HG03432 (cell line): Measurements from ENCODE around the gene DOCK2.

ENCODE experiments used
- ATAC-seq: cut with Tn5 transposase; IDR thresholded peaks from one replicate; pipeline ENCODE4 v1.9.1; 2021; ENCODE audit warnings: mild to moderate bottlenecking, moderate library complexity; ENCODE audit not compliant: unreplicated experiment

Gene DOCK2

GRCh38 chr5:169970911-169971765, 334.1 kb downstream of the DOCK2 start:
- ATAC-seq = no peak

- ATAC-seq = no peak
Measured at GRCh38 chr5:169971780-169972179, 334.7 kb downstream of the DOCK2 start.

GRCh38 chr5:169973056-169973455, 336.0 kb downstream of the DOCK2 start:
- no peak for ATAC-seq

GRCh38 chr5:169974121-169974770, 337.2 kb downstream of the DOCK2 start:
- ATAC-seq = no peak

GRCh38 chr5:169978714-169979113, 341.6 kb downstream of the DOCK2 start:
- ATAC-seq = no peak

- no peak for ATAC-seq
Measured at GRCh38 chr5:169979871-169980270, 342.8 kb downstream of the DOCK2 start.

GRCh38 chr5:169980418-169981053, 343.5 kb downstream of the DOCK2 start, which contains the start of gene INSYN2B:
INSYN2B (minus strand) TSS chr5:169980495; CDS start chr5:169883898, 96,597 bp downstream.
- peak; percentile 75 for ATAC-seq

- ATAC-seq = no peak
Measured at GRCh38 chr5:169988206-169988605, 351.1 kb downstream of the DOCK2 start.

- no peak for ATAC-seq
Measured at GRCh38 chr5:169988947-169989346, 351.9 kb downstream of the DOCK2 start.

- ATAC-seq = no peak
Measured at GRCh38 chr5:169989365-169989764, 352.3 kb downstream of the DOCK2 start.

- no peak for ATAC-seq
Measured at GRCh38 chr5:169991115-169991869, 354.2 kb downstream of the DOCK2 start.

GRCh38 chr5:169992789-169993484, 355.9 kb downstream of the DOCK2 start:
- no peak for ATAC-seq

GRCh38 chr5:169993485-169993790, 356.4 kb downstream of the DOCK2 start:
- no peak for ATAC-seq

- ATAC-seq = no peak
Measured at GRCh38 chr5:169997798-169998197, 360.7 kb downstream of the DOCK2 start.

- no peak for ATAC-seq
Measured at GRCh38 chr5:169999621-170000020, 362.5 kb downstream of the DOCK2 start.

- ATAC-seq = no peak
Measured at GRCh38 chr5:170000155-170000554, 363.1 kb downstream of the DOCK2 start.

GRCh38 chr5:170006021-170006420, 368.9 kb downstream of the DOCK2 start:
- no peak for ATAC-seq

GRCh38 chr5:170008376-170008775, 371.3 kb downstream of the DOCK2 start:
- no peak for ATAC-seq

GRCh38 chr5:170010595-170010994, 373.5 kb downstream of the DOCK2 start:
- ATAC-seq = no peak

GRCh38 chr5:170011751-170012150, 374.7 kb downstream of the DOCK2 start:
- no peak for ATAC-seq

- ATAC-seq = no peak
Measured at GRCh38 chr5:170012622-170013021, 375.5 kb downstream of the DOCK2 start.
